GM19324 (cell line): ENCODE data around the gene KCNH1.
"Not testable (repeated sequence)": the region's sequence is repeated elsewhere in the genome, so short reads cannot be mapped to it uniquely, and the experiment has no call there.

ENCODE experiments used
- ATAC-seq: cut with Tn5 transposase; IDR thresholded peaks from one replicate; pipeline ENCODE4 v1.9.1; 2021; ENCODE audit warnings: mild to moderate bottlenecking, moderate library complexity; ENCODE audit not compliant: unreplicated experiment, low FRiP score

Gene KCNH1

DNA sequence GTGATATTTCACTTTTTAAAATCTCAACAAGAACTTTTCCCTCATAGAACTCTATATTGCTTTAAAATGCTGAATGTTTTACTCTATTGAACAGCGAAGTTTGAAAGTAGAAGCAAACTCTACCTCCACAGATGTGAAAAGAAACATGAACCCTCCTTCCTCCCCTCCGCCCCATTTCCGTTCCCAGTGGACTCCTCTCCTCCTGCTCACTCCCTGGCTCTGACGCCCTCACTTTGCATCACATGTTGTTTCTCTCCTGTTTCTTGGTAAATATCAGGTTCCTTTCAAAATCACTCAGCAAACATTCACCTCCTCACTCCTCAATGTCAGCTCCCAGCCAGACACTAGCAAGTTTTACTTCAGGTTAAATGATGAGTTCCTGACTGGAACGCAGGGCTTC, 34.6 kb downstream of the KCNH1 start:
- no peak for ATAC-seq

DNA sequence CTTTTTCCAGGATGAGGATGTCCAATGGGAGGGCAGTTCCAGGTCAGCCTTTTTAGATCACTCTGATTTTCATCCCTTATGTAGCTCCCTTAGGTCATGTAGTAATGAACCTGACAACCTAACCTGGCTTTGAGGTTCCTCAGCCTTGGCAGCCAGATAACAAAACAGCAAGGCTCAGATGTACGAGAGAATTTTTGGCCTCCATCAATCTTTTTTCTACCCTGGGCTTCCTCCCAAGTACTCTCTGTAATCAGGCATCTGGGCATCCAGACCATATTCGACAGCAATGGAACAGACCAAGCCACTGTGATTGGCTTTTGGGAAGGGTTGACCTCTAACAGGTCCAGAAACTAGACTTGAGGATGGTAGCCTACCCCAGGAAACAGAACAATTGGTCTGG, 38.6 kb downstream of the KCNH1 start:
- no peak for ATAC-seq

- no peak for ATAC-seq
Observed at GRCh38 chr1:211092955-211093354, 41.0 kb downstream of the KCNH1 start.

DNA sequence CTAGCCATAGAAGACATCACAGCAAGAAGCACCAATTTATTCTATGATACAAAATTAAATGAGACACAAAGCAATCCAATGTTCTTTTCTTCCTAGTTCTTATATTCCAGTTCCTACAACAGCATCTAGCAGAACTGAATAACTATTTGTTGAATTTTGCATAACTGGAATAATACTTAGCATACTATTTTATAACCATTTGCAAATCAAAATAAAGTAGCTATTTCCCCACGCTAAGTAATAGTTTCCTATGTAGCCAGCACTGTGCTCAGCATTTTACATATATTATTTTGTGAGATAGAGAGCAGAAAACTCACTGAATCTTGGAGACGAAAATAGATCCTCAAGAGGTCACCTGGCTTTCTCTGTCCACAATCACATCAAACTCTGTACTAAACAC, 42.1 kb downstream of the KCNH1 start:
- ATAC-seq: no peak

GRCh38 chr1:211089536-211089935, 44.4 kb downstream of the KCNH1 start:
- no peak for ATAC-seq

GRCh38 chr1:211088156-211088555, 45.8 kb downstream of the KCNH1 start:
- no peak for ATAC-seq

GRCh38 chr1:211082824-211083223, 51.1 kb downstream of the KCNH1 start:
- no peak for ATAC-seq

- ATAC-seq: not testable (repeated sequence)
Observed at GRCh38 chr1:211081447-211081846, 52.5 kb downstream of the KCNH1 start.

- ATAC-seq: no peak
Observed at GRCh38 chr1:211068976-211069375, 65.0 kb downstream of the KCNH1 start.

DNA sequence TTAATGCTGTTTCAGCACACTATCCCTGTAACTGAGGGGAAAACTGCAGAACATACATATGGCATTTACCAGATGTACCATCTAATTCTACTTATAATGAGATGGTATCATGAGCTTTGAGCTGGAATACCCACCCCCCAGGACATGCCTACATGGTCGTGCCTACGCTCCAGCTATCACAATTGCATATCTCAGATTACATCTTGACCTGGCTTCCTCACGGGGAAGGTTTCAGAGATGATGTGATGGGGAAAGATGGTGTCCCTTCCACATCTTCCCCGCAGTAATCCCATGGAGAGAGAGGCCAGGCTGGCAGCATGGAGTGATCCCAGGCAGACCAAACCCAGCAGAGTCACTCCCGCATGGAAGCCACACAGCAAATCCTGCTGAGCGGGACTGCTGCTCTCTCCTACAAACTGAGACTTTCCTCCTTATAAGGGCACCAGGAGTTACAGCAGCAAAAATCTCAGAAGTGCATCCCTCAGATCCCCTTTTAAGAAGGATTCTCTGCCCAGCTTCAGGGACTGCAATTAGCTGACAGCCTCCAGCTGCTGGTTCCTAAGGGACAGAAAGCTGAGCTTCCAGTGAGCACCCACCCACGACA, 67.1 kb downstream of the KCNH1 start:
- ATAC-seq: no peak

DNA sequence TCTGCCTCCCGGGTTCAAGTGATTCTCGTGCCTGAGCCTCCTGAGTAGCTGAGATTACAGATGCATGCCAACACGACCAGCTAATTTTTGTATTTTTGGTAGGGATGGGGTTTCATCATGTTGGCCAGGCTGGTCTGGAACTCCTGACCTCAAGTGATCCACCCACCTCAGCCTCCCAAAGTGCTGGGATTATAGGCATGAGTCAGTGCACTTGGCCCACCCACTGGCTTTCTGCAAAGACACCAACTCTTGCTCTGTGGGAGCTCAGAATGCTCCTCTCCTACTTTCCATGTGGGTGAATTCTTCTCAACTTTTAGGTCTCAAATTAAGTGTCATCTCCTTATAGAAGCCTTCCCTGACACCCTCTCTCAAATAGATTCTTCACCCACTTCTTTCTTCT, 92.1 kb downstream of the KCNH1 start:
- not testable (repeated sequence) for ATAC-seq

DNA sequence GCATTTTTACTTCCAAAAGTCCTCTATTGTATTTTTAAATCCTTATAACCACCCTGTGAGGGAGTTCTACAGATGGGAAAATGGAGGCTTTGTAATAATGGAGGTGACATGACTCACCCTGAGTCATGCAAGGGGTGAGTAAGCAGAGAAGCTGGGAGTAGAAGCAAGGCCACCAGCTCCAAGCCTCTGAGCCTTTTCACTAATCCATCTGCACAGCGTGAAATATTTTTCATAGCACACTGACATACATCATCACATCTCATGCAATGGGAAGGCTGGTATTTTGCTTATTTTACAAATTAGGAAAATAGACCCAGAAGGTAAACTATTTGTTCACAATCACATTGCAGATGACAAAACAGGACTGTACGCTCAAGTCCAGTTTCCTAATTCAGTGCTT, 96.9 kb downstream of the KCNH1 start:
- no peak for ATAC-seq

GRCh38 chr1:211036381-211037060, 97.4 kb downstream of the KCNH1 start:
- ATAC-seq: no peak

GRCh38 chr1:211035821-211036380, 98.0 kb downstream of the KCNH1 start:
- no peak for ATAC-seq

GRCh38 chr1:211033921-211034525, 99.9 kb downstream of the KCNH1 start:
- ATAC-seq: no peak

DNA sequence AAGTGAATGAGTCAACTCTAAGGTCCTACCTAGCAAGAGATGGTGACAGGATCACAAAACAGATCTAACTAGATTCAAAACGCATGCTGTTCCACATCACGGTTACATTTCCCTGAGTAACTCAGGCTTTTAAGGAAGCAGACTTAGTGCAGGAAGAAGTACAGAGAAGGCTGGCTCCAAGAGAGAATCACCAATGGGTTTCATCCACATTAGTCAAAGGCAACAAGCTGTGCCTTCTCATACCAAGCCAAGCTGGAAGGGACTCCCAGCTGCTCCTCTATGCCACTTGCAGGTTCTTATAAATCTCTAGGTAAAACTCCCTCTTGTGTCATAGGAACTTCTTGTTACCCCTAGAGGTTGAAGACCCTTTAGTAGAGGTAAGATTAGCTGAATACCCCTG, 109.0 kb downstream of the KCNH1 start:
- ATAC-seq: no peak

- no peak for ATAC-seq
Observed at GRCh38 chr1:211019266-211019665, 114.7 kb downstream of the KCNH1 start.

DNA sequence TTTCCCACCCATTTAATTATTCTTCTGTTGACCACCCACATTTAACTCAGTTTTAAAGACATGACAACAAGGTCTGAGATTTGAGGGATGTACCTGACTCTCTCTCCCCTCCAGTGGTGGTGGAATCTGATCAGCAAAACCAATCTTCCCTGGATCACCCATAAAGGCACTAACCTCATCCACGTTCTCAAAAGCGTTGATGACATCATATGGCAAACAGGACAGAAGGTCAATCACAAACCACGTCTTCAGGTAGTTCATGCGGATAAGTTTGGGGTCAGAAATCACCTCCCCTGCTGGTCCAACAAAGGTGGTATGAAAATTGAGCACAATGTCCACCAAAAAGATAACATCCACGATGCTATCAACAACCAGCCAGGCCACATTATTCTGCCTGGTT, 115.3 kb downstream of the KCNH1 start:
- no peak for ATAC-seq

- no peak for ATAC-seq
Observed at GRCh38 chr1:211017075-211017718, 116.8 kb downstream of the KCNH1 start.

- ATAC-seq: no peak
Observed at GRCh38 chr1:211014275-211014674, 119.7 kb downstream of the KCNH1 start.
